Measurements from ENCODE around the gene KCNH1. TPM values are rescaled to one million over a fixed set of nuclear protein-coding genes. Genes with fewer than 3 reads are reported as not detected.

KCNH1 gene
- polyA plus RNA-seq, 1 experiment: 3.5 TPM

DNA sequence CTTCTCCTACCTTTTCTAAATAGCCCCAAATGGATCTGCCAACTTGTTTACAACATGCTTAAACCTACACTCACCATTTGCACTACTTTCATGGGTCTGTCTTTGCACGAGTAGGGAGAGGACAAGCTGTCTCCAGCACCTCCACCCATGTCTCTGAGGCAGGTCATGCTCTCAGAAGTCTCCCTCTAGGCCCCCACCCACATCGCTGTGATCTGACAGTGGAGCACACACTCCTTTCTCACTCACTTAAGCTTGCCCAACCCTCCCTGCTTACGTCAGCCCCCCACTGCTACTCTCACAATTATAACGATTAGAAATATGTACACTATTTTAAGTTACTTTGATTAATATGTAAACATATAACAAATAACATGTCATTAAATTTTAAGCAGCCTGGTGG is 141.1 kb downstream of the KCNH1 start:
- Histone ChIP-seq H3K4me3 (ENCODE audit: low read depth, low read length) (no peak overlapping the region), H3K36me3 (ENCODE audit: control insufficient read depth, insufficient read depth, low read length) (no peaks in the 10 kb centered on the region), H3K27me3 (ENCODE audit: control insufficient read depth, insufficient read depth, low read length) (no peaks in the 10 kb centered on the region)
- ChIA-PET CTCF (no interaction called here), POLR2A (no interaction called here)
- no peak for DNase-seq (ENCODE audit: low read depth)
- TF ChIP-seq, protein P1, sequence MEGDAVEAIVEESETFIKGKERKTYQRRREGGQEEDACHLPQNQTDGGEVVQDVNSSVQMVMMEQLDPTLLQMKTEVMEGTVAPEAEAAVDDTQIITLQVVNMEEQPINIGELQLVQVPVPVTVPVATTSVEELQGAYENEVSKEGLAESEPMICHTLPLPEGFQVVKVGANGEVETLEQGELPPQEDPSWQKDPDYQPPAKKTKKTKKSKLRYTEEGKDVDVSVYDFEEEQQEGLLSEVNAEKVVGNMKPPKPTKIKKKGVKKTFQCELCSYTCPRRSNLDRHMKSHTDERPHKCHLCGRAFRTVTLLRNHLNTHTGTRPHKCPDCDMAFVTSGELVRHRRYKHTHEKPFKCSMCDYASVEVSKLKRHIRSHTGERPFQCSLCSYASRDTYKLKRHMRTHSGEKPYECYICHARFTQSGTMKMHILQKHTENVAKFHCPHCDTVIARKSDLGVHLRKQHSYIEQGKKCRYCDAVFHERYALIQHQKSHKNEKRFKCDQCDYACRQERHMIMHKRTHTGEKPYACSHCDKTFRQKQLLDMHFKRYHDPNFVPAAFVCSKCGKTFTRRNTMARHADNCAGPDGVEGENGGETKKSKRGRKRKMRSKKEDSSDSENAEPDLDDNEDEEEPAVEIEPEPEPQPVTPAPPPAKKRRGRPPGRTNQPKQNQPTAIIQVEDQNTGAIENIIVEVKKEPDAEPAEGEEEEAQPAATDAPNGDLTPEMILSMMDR (IDR thresholded peaks at IDR 0.05; ENCODE audit: insufficient read depth, low read depth, low read length): no peak

DNA sequence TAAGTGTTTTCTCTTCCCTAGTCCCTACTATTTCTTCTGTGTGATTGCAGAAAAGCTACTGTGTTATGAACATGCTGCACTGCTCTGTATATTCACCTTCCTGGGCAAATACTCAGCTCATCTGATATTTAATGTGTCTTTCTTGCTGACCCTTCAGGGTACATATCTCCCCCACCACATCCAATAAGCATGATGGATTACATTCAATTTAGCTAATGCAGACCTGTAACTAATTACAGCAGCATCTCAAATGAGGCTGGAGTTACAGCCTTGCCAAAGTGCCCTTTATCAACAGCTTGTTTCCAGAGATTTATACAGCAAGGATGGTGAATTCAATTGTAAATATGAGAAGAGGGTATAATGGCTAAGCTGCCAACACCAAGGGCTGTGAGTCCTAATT is 144.0 kb downstream of the KCNH1 start:
- Histone ChIP-seq H3K4me3 (ENCODE audit: low read depth, low read length) (no peak overlapping the region), H3K36me3 (ENCODE audit: control insufficient read depth, insufficient read depth, low read length) (no peaks in the 10 kb centered on the region), H3K27me3 (ENCODE audit: control insufficient read depth, insufficient read depth, low read length) (no peaks in the 10 kb centered on the region)
- TF ChIP-seq, protein P1 (IDR thresholded peaks at IDR 0.05; ENCODE audit: insufficient read depth, low read depth, low read length): no peak
- POLR2A ChIA-PET: no interaction called here
- CTCF ChIA-PET: no interaction called here
- DNase-seq (ENCODE audit: low read depth): no peak

DNA sequence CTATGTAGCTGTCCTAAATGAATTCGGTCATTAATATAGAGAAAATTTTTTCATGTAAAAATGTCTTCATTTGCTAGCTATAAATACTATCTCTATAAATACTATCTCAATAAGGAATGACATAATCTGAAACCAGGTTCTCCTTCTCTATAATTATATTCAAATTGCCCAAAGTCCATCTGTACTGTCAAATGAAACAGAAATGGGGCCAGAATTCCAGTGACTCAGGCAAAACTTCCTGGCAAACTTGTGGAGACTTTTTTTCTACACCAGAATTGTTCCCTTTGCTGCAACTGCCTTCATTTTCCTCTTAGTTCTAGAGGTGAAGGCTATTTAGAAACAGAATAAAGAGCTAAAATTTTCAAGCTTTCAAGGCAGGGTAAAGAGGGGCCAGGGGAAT is 152.5 kb downstream of the KCNH1 start:
- ChIA-PET POLR2A (no interaction called here), CTCF (interaction anchor here (1.0 to 1.4 kb wide), 2 partner anchors 10 to 50 kb away, joined by 3 to 4 read pairs; no protein-coding TSS in a partner anchor)
- TF ChIP-seq, protein P1 (IDR thresholded peaks at IDR 0.05; ENCODE audit: insufficient read depth, low read depth, low read length): no peak
- no peaks in the 10 kb centered on the region for H3K36me3 ChIP-seq (ENCODE audit: control insufficient read depth, insufficient read depth, low read length)
- H3K27me3 ChIP-seq (ENCODE audit: control insufficient read depth, insufficient read depth, low read length): no peaks in the 10 kb centered on the region
- no peak overlapping the region for H3K4me3 ChIP-seq (ENCODE audit: low read depth, low read length)
- no peak for DNase-seq (ENCODE audit: low read depth)

DNA sequence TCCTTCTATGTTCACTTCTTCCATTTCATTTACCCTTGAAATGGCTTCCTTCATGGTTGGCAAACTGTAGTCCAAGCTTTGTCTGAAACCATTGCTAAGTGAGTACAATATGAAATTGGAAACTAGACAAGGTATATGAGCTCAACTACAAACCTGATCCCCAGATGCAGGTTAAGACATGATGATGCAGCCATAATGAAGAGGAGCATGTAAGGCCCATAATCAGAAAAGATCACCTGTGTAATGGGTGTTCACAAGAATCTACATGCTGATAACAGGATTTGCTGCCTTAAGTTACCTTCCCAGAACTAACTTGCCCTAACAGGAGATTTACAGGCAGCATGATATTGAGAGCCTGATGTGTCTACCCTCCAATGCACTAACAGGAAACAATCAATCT is 153.9 kb downstream of the KCNH1 start:
- H3K27me3 ChIP-seq (ENCODE audit: control insufficient read depth, insufficient read depth, low read length): no peaks in the 10 kb centered on the region
- TF ChIP-seq, protein P1 (IDR thresholded peaks at IDR 0.05; ENCODE audit: insufficient read depth, low read depth, low read length): no peak
- ChIA-PET POLR2A (no interaction called here), CTCF (interaction anchor here (0.6 to 1.4 kb wide), 2 partner anchors 11 to 164 kb away, joined by 3 to 4 read pairs; no protein-coding TSS in a partner anchor)
- DNase-seq (ENCODE audit: low read depth): no peak
- H3K4me3 ChIP-seq (ENCODE audit: low read depth, low read length): no peak overlapping the region
- no peaks in the 10 kb centered on the region for H3K36me3 ChIP-seq (ENCODE audit: control insufficient read depth, insufficient read depth, low read length)

DNA sequence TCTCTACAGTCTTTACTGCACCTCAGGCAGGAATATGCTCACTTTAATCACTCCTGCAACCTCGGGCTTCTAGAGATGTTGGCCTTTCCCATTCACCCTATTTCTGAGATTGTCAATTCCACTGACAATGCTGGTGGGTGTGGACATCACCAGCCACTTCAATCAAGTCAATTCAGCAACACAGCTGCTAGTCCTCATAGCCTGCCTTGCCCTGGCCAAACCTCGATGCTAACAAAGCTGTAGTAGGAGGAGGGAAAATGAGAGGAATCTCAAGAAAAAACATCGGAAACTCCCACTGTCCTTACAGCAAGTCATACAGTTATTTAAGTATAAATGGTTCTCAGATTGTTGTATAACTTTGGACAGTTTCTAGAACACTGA is 155.0 kb downstream of the KCNH1 start:
- no peaks in the 10 kb centered on the region for H3K27me3 ChIP-seq (ENCODE audit: control insufficient read depth, insufficient read depth, low read length)

More for the DNA sequence above, 155.0 kb downstream of the KCNH1 start:
- ChIA-PET CTCF (no interaction called here), POLR2A (no interaction called here)
- Histone ChIP-seq H3K36me3 (ENCODE audit: control insufficient read depth, insufficient read depth, low read length) (no peaks in the 10 kb centered on the region), H3K4me3 (ENCODE audit: low read depth, low read length) (no peak overlapping the region)
- TF ChIP-seq, protein P1 (IDR thresholded peaks at IDR 0.05; ENCODE audit: insufficient read depth, low read depth, low read length): no peak
- no peak for DNase-seq (ENCODE audit: low read depth)

Data from BJ (cell line).